Measurements from ENCODE around the gene ZDHHC7. TPM values are rescaled to one million over a fixed set of nuclear protein-coding genes. Genes with fewer than 3 reads are reported as not detected.
A peak's percentile ranks its signal among the peaks of the same experiment; 100 is the strongest.

The ZDHHC7 gene
- total RNA-seq, 2 experiments from 2014 or later = 20.7 to 23.6 TPM

- POLR2A ChIA-PET = interaction anchor here (0.6 to 1.1 kb wide), 3 partner anchors 9 to 85 kb away, joined by 3 to 5 read pairs (median 3); partner anchors contain the start of gene ZDHHC7
- CTCF ChIA-PET = interaction anchor here (0.7 kb wide), 1 partner anchor 54 kb away, joined by 3 read pairs; no protein-coding TSS in a partner anchor
- Mint-ChIP-seq H3K27me3 (no peaks in the 10 kb centered on the region), H3K36me3 (ENCODE audit: low read depth) (no peaks in the 10 kb centered on the region), H3K4me1 (ENCODE audit: low read depth) (peaks cover 16% of the 10 kb centered on the region), H3K27ac (no peak overlapping the region), H3K9me3 (no peaks in the 10 kb centered on the region), H3K4me3 (no peak overlapping the region)
- no peak for ATAC-seq
- intact Hi-C loops (cut with micrococcal nuclease) = no loop called here
- no peak for TF ChIP-seq CTCF (IDR thresholded peaks at IDR 0.05)
- DNase-seq = no peak
Observed at GRCh38 chr16:85019659-85020245, 8.4 kb upstream of the ZDHHC7 start.

GRCh38 chr16:85018529-85019236 lies 7.3 kb upstream of the ZDHHC7 start:
- DNase-seq (no peak), ATAC-seq (no peak)
- Mint-ChIP-seq H3K9me3 (no peaks in the 10 kb centered on the region), H3K4me1 (ENCODE audit: low read depth) (peaks cover 16% of the 10 kb centered on the region), H3K4me3 (no peak overlapping the region), H3K36me3 (ENCODE audit: low read depth) (no peaks in the 10 kb centered on the region), H3K27ac (no peak overlapping the region), H3K27me3 (no peaks in the 10 kb centered on the region)
- TF ChIP-seq CTCF (IDR thresholded peaks at IDR 0.05) = no peak
- ChIA-PET CTCF (no interaction called here), POLR2A (no interaction called here)
- intact Hi-C loops (cut with micrococcal nuclease) = no loop called here

DNA sequence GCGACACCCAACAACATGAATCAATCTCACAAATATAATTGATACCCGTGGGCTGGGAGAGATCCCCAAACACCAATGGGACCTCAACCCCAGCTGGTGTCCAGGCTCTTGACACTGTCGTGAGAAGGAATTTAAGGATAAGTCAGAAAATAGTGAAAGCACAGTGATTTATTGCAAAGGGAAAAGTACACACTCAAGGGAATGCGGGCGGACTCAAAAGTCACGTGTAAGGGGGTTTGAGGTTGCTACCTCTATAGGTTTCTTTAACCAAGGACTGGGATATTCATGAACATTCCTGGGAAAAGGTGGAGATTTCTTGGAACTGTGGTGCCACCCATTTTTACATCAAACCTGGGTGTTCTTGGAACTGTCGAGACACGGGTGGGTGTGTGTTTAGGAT lies 6.3 kb upstream of the ZDHHC7 start:
- ChIA-PET CTCF (no interaction called here), POLR2A (interaction anchor here (0.6 kb wide), 1 partner anchor 9 kb away, joined by 3 read pairs; the partner anchor contains the start of gene KIAA0513)
- DNase-seq (no peak), ATAC-seq (no peak)
- no peaks in the 10 kb centered on the region for H3K27me3 Mint-ChIP-seq
- peaks cover 16% of the 10 kb centered on the region for H3K4me1 Mint-ChIP-seq (ENCODE audit: low read depth)
- no peak overlapping the region for H3K27ac Mint-ChIP-seq
- no peak for TF ChIP-seq CTCF (IDR thresholded peaks at IDR 0.05)
- intact Hi-C loops (cut with micrococcal nuclease) = no loop called here
- H3K9me3 Mint-ChIP-seq = no peaks in the 10 kb centered on the region
- H3K36me3 Mint-ChIP-seq (ENCODE audit: low read depth) = no peaks in the 10 kb centered on the region
- no peak overlapping the region for H3K4me3 Mint-ChIP-seq

DNA sequence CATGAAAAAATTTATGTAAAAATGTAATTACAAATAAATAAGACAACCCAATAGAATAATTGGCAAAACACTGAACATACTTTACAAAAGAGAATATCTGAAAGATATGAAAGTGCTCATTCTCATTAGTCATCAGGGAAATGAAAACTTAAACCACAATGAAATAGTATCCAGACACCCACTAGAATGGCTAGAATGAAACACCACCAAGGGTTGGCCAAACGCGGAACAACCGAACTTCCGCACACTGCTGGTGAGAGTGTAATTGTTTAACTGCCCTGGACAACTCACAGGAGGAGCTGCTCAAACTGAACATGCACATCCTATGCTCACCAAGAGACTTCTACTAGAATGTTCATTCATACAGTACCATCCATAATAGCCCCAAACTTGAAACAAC lies 5.8 kb upstream of the ZDHHC7 start:
- H3K27me3 Mint-ChIP-seq = no peaks in the 10 kb centered on the region
- peak; percentile 44 for DNase-seq
- intact Hi-C loops (cut with micrococcal nuclease) = no loop called here
- peaks cover 16% of the 10 kb centered on the region for H3K4me1 Mint-ChIP-seq (ENCODE audit: low read depth)
- POLR2A ChIA-PET = interaction anchor here (0.6 kb wide), 1 partner anchor 10 kb away, joined by 3 read pairs; the partner anchor contains the start of gene KIAA0513
- H3K4me3 Mint-ChIP-seq = no peak overlapping the region
- no peaks in the 10 kb centered on the region for H3K36me3 Mint-ChIP-seq (ENCODE audit: low read depth)
- CTCF ChIA-PET = no interaction called here
- ATAC-seq = peak; percentile 86
- no peaks in the 10 kb centered on the region for H3K9me3 Mint-ChIP-seq
- no peak overlapping the region for H3K27ac Mint-ChIP-seq
- TF ChIP-seq CTCF (IDR thresholded peaks at IDR 0.05) = no peak

Measured in activated CD8-positive, alpha-beta T cell treated with anti-CD3 and anti-CD28 coated beads for 36 hours (primary cell).